H1 (cell line): Measurements from ENCODE around the gene COL4A2.

Experiments
- CTCF ChIP-seq, 3 experiments: IDR thresholded peaks; 1 replicate in 2 of 3; 2 replicates in 1 of 3; pipeline versions ENCODE4 v1.5.1 to v1.6.1; 2011; ENCODE audit warnings: low read length in 3 of 3, mild to moderate bottlenecking in 3 of 3, inconsistent platforms in 2 of 3, low read depth in 1 of 3, moderate library complexity in 1 of 3; ENCODE audit not compliant: insufficient read depth in 1 of 3; ENCODE audit errors: control extremely low read depth in 1 of 3
- EP300 ChIP-seq, 2 experiments: IDR thresholded peaks; 1 replicate in 1 of 2; 2 replicates in 1 of 2; pipeline ENCODE4 v1.6.1; 2011 to 2012; ENCODE audit warnings: low read depth in 2 of 2, low read length in 2 of 2, mild to moderate bottlenecking in 2 of 2, borderline replicate concordance in 1 of 2, inconsistent platforms in 1 of 2, moderate library complexity in 1 of 2
- EZH2 ChIP-seq: fragments of 200-600 bp; sonication (generic); IDR thresholded peaks from 2 replicates; pipeline ENCODE4 v1.7.1; 2012; ENCODE audit warnings: low read depth, mild to moderate bottlenecking, moderate library complexity, low read length, inconsistent platforms; ENCODE audit not compliant: severe bottlenecking
- GTF2F1 ChIP-seq: IDR thresholded peaks from 2 replicates; pipeline ENCODE4 v1.6.1; 2012; ENCODE audit warnings: low read depth, low read length, improper control_type of control experiment, borderline replicate concordance
- JUN ChIP-seq: IDR thresholded peaks from 2 replicates; pipeline ENCODE4 v1.6.1; 2011; ENCODE audit warnings: low read depth, mild to moderate bottlenecking, improper control_type of control experiment, low read length
- KDM1A ChIP-seq: fragments of 200-600, 300-600 bp; sonication (generic); IDR thresholded peaks from 2 replicates; pipeline ENCODE4 v1.7.1; 2016; ENCODE audit warnings: mild to moderate bottlenecking, low read length, borderline replicate concordance
- NANOG ChIP-seq: IDR thresholded peaks from 2 replicates; pipeline ENCODE4 v1.6.1; 2011; ENCODE audit warnings: low read length, low read depth, mild to moderate bottlenecking, inconsistent platforms; ENCODE audit not compliant: insufficient read depth, poor library complexity, severe bottlenecking
- POLR2A ChIP-seq, 2 experiments: IDR thresholded peaks; 1 replicate in 1 of 2; 2 replicates in 1 of 2; pipeline ENCODE4 v1.6.1; 2011; ENCODE audit warnings: low read depth in 2 of 2, low read length in 2 of 2, mild to moderate bottlenecking in 2 of 2; ENCODE audit errors: control extremely low read depth in 1 of 2
- RFX5 ChIP-seq: IDR thresholded peaks from 2 replicates; pipeline ENCODE4 v1.6.1; 2011; ENCODE audit warnings: low read depth, low read length, improper control_type of control experiment, borderline replicate concordance
- ZNF274 ChIP-seq: IDR thresholded peaks from 2 replicates; pipeline ENCODE4 v1.7.0; 2012; ENCODE audit warnings: low read length, borderline replicate concordance; ENCODE audit errors: extremely low read depth
- TF ChIP-seq, protein P1 (sequence below): fragments of 300-600 bp; sonication (generic); IDR thresholded peaks from 2 replicates; pipeline ENCODE4 v1.7.1; 2012; ENCODE audit warnings: low read length, moderate library complexity, mild to moderate bottlenecking, inconsistent platforms; ENCODE audit not compliant: insufficient replicate concordance

- TF ChIP-seq GTF2F1 (no peak), JUN (no peak), POLR2A (IDR thresholded peaks at IDR 0.05; ENCODE audit: control extremely low read depth in 1 of 2, low read depth in 2 of 2, low read length in 2 of 2) (no peak), EZH2 (no peak), ZNF274 (no peak), NANOG (no peak), EP300 (IDR thresholded peaks at IDR 0.05; ENCODE audit: borderline replicate concordance in 1 of 2, low read depth in 2 of 2, low read length in 2 of 2) (no peak), CTCF (IDR thresholded peaks at IDR 0.05; ENCODE audit: control extremely low read depth in 1 of 3, insufficient read depth in 1 of 3, low read depth in 1 of 3, low read length in 3 of 3) (no peak), RFX5 (no peak), KDM1A (no peak)
- TF ChIP-seq, protein P1, sequence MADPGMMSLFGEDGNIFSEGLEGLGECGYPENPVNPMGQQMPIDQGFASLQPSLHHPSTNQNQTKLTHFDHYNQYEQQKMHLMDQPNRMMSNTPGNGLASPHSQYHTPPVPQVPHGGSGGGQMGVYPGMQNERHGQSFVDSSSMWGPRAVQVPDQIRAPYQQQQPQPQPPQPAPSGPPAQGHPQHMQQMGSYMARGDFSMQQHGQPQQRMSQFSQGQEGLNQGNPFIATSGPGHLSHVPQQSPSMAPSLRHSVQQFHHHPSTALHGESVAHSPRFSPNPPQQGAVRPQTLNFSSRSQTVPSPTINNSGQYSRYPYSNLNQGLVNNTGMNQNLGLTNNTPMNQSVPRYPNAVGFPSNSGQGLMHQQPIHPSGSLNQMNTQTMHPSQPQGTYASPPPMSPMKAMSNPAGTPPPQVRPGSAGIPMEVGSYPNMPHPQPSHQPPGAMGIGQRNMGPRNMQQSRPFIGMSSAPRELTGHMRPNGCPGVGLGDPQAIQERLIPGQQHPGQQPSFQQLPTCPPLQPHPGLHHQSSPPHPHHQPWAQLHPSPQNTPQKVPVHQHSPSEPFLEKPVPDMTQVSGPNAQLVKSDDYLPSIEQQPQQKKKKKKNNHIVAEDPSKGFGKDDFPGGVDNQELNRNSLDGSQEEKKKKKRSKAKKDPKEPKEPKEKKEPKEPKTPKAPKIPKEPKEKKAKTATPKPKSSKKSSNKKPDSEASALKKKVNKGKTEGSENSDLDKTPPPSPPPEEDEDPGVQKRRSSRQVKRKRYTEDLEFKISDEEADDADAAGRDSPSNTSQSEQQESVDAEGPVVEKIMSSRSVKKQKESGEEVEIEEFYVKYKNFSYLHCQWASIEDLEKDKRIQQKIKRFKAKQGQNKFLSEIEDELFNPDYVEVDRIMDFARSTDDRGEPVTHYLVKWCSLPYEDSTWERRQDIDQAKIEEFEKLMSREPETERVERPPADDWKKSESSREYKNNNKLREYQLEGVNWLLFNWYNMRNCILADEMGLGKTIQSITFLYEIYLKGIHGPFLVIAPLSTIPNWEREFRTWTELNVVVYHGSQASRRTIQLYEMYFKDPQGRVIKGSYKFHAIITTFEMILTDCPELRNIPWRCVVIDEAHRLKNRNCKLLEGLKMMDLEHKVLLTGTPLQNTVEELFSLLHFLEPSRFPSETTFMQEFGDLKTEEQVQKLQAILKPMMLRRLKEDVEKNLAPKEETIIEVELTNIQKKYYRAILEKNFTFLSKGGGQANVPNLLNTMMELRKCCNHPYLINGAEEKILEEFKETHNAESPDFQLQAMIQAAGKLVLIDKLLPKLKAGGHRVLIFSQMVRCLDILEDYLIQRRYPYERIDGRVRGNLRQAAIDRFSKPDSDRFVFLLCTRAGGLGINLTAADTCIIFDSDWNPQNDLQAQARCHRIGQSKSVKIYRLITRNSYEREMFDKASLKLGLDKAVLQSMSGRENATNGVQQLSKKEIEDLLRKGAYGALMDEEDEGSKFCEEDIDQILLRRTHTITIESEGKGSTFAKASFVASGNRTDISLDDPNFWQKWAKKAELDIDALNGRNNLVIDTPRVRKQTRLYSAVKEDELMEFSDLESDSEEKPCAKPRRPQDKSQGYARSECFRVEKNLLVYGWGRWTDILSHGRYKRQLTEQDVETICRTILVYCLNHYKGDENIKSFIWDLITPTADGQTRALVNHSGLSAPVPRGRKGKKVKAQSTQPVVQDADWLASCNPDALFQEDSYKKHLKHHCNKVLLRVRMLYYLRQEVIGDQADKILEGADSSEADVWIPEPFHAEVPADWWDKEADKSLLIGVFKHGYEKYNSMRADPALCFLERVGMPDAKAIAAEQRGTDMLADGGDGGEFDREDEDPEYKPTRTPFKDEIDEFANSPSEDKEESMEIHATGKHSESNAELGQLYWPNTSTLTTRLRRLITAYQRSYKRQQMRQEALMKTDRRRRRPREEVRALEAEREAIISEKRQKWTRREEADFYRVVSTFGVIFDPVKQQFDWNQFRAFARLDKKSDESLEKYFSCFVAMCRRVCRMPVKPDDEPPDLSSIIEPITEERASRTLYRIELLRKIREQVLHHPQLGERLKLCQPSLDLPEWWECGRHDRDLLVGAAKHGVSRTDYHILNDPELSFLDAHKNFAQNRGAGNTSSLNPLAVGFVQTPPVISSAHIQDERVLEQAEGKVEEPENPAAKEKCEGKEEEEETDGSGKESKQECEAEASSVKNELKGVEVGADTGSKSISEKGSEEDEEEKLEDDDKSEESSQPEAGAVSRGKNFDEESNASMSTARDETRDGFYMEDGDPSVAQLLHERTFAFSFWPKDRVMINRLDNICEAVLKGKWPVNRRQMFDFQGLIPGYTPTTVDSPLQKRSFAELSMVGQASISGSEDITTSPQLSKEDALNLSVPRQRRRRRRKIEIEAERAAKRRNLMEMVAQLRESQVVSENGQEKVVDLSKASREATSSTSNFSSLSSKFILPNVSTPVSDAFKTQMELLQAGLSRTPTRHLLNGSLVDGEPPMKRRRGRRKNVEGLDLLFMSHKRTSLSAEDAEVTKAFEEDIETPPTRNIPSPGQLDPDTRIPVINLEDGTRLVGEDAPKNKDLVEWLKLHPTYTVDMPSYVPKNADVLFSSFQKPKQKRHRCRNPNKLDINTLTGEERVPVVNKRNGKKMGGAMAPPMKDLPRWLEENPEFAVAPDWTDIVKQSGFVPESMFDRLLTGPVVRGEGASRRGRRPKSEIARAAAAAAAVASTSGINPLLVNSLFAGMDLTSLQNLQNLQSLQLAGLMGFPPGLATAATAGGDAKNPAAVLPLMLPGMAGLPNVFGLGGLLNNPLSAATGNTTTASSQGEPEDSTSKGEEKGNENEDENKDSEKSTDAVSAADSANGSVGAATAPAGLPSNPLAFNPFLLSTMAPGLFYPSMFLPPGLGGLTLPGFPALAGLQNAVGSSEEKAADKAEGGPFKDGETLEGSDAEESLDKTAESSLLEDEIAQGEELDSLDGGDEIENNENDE: no peak
Measured at GRCh38 chr13:110290826-110291225, 16.3 kb upstream of the COL4A2 start.
